GM23338 (cell line): Measurements from ENCODE around the gene HRH2. TPM values are rescaled to one million over a fixed set of nuclear protein-coding genes. Genes with fewer than 3 reads are reported as not detected.
"Not testable (repeated sequence)": the region's sequence is repeated elsewhere in the genome, so short reads cannot be mapped to it uniquely, and the experiment has no call there.

Experiments
- ATAC-seq: fragments of 200-7000 bp; cut with Tn5 transposase; 3 replicates; pipeline ENCODE4 v1.9.1; 2020
- DNase-seq: peaks from one replicate; pipeline ENCODE4 v3.0.0-alpha.2; 2015; ENCODE audit warnings: low spot score
- H2AFZ ChIP-seq: fragments of 200-600 bp; sonication (generic); 2 replicates; pipeline ENCODE4 v1.8.0; 2016; ENCODE audit warnings: antibody characterized with exemption, mild to moderate bottlenecking, moderate library complexity
- H3F3A ChIP-seq: fragments of 200-600 bp; sonication (generic); replicated peaks from 2 replicates; pipeline ENCODE4 v1.8.0; 2017; ENCODE audit warnings: antibody characterized with exemption, mixed run types, low read depth
- H3K27ac ChIP-seq: fragments of 200-600 bp; sonication (generic); 2 replicates; pipeline ENCODE4 v1.6.1; 2016; ENCODE audit warnings: low read depth
- H3K27me3 ChIP-seq: fragments of 200-600 bp; sonication (generic); 2 replicates; pipeline ENCODE4 v1.8.0; 2016; ENCODE audit warnings: mild to moderate bottlenecking, mixed run types, moderate library complexity; ENCODE audit not compliant: insufficient read depth
- H3K36me3 ChIP-seq: fragments of 200-600 bp; sonication (generic); 2 replicates; pipeline ENCODE4 v1.8.0; 2016; ENCODE audit warnings: mild to moderate bottlenecking; ENCODE audit not compliant: insufficient read depth
- H3K4me1 ChIP-seq: fragments of 200-600 bp; sonication (generic); 2 replicates; pipeline ENCODE4 v1.8.0; 2016; ENCODE audit warnings: mild to moderate bottlenecking, moderate library complexity; ENCODE audit not compliant: insufficient read depth
- H3K4me2 ChIP-seq: fragments of 200-600 bp; sonication (generic); 2 replicates; pipeline ENCODE4 v1.7.1; 2017; ENCODE audit warnings: mixed run types
- H3K4me3 ChIP-seq: fragments of 200-600 bp; sonication (generic); 2 replicates; pipeline ENCODE4 v1.6.1; 2016; ENCODE audit warnings: mixed run types
- H3K79me2 ChIP-seq: fragments of 200-600 bp; sonication (generic); replicated peaks from 2 replicates; pipeline ENCODE4 v1.8.0; 2017; ENCODE audit warnings: mild to moderate bottlenecking; ENCODE audit not compliant: insufficient read depth
- H3K9me2 ChIP-seq: fragments of 200-600 bp; sonication (generic); 2 replicates; pipeline ENCODE4 v1.8.0; 2017; ENCODE audit not compliant: insufficient read depth
- H4K20me1 ChIP-seq: fragments of 200-600 bp; sonication (generic); replicated peaks from 2 replicates; pipeline ENCODE4 v1.8.0; 2017; ENCODE audit warnings: mild to moderate bottlenecking; ENCODE audit not compliant: insufficient read depth
- H3K27ac Mint-ChIP-seq: 2 replicates; pipeline ENCODE4 v1.8.0; 2020; ENCODE audit warnings: inconsistent platforms, mild to moderate bottlenecking, moderate library complexity, mixed read lengths
- H3K27me3 Mint-ChIP-seq: 3 replicates; pipeline ENCODE4 v1.8.0; 2022; ENCODE audit warnings: low read depth, mild to moderate bottlenecking, moderate library complexity, mixed read lengths, inconsistent platforms; ENCODE audit not compliant: insufficient read depth, poor library complexity
- H3K36me3 Mint-ChIP-seq: 3 replicates; pipeline ENCODE4 v1.8.0; 2021; ENCODE audit warnings: low read depth, mild to moderate bottlenecking, inconsistent platforms, moderate library complexity, mixed read lengths
- H3K4me1 Mint-ChIP-seq: 3 replicates; pipeline ENCODE4 v1.8.0; 2020; ENCODE audit warnings: mild to moderate bottlenecking, inconsistent platforms, mixed read lengths
- H3K4me3 Mint-ChIP-seq: 3 replicates; pipeline ENCODE4 v1.8.0; 2021; ENCODE audit warnings: moderate library complexity, mild to moderate bottlenecking, inconsistent platforms, mixed read lengths
- H3K9me3 Mint-ChIP-seq: 3 replicates; pipeline ENCODE4 v1.8.0; 2020; ENCODE audit warnings: moderate library complexity, mild to moderate bottlenecking, inconsistent platforms, mixed read lengths
- CREB1 ChIP-seq: fragments of 250-450 bp; sonication (Bioruptor Pico); IDR thresholded peaks from 2 replicates; pipeline ENCODE4 v1.5.0; 2020; ENCODE audit warnings: low read depth, mild to moderate bottlenecking, moderate library complexity
- EZH2 ChIP-seq: fragments of 200-600 bp; sonication (generic); IDR thresholded peaks from one replicate; pipeline ENCODE4 v1.8.0; 2017; ENCODE audit warnings: antibody characterized with exemption, mild to moderate bottlenecking, low read depth; ENCODE audit not compliant: unreplicated experiment
- EZH2phosphoT487 ChIP-seq: fragments of 200-600 bp; sonication (generic); IDR thresholded peaks from one replicate; pipeline ENCODE4 v1.8.1; 2018; ENCODE audit warnings: antibody characterized with exemption; ENCODE audit not compliant: unreplicated experiment
- NANOG ChIP-seq: IDR thresholded peaks from 2 replicates; pipeline ENCODE4 v1.6.1; 2016; ENCODE audit warnings: antibody characterized with exemption, borderline replicate concordance
- POLR2AphosphoS5 ChIP-seq: IDR thresholded peaks from 2 replicates; pipeline ENCODE4 v1.6.1; 2016; ENCODE audit warnings: antibody characterized with exemption, low read depth
- STAT1 ChIP-seq: IDR thresholded peaks from one replicate; pipeline ENCODE4 v1.6.1; 2016; ENCODE audit warnings: antibody characterized with exemption; ENCODE audit not compliant: unreplicated experiment
- ZNF114 ChIP-seq: fragments of 250-450 bp; sonication (Bioruptor Pico); IDR thresholded peaks from 2 replicates; pipeline ENCODE4 v1.5.0; 2020; ENCODE audit warnings: mild to moderate bottlenecking, moderate library complexity
- polyA plus RNA-seq: library from polyadenylated mRNA; unstranded; fragments of >200 nt; fragmentation: Nextera tagmentation; extraction: Ambion mirVana; gene quantifications from 2 replicates; pipeline ENCODE4 v1.2.1, GENCODE V29; 2016
- total RNA-seq: library from RNA; depleted of rRNA; stranded (reverse); fragments of >200 nt; shearing (Covaris generic); gene quantifications from 2 replicates; pipeline ENCODE4 v1.2.3, GENCODE V29; 2014
- TF ChIP-seq, protein P1 (sequence below): IDR thresholded peaks from one replicate; pipeline ENCODE4 v1.6.1; 2018; ENCODE audit warnings: antibody characterized with exemption; ENCODE audit not compliant: unreplicated experiment
- TF ChIP-seq, protein P2 (sequence below), 2 experiments: fragments of 200-600 bp in 1 of 2; sonication (generic) in 1 of 2; conservative IDR thresholded peaks; 2 replicates each; pipeline versions ENCODE4 v1.5.1 to v1.6.1; 2016 to 2017; ENCODE audit warnings: antibody characterized with exemption in 2 of 2, low read depth in 2 of 2, mild to moderate bottlenecking in 2 of 2, moderate library complexity in 1 of 2

HRH2 gene
- total and polyA plus RNA-seq, 2 experiments from 2014 or later: 6.8 to 7.0 TPM

DNA sequence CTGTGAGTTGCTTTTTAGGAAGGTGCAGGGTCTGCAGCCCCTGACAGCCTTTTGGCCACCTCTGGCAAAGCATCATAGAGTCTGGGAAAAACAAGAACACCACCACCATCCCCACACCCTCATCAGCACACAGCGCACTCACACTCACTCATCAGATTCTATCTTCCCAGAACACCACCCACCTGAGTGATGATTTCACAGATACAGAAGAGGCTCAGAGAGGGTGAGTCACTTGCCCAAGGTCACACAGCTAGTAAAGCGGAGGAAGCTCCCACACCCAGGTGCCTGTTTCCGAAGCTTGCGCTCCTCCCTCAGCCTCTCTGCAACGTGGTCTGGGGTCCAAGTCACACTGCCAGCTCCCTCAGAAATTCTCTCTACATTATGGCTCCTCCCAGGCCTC, 41.8 kb upstream of the HRH2 start (continued):
- TF ChIP-seq EZH2 (no peak), STAT1 (no peak), POLR2AphosphoS5 (no peak), NANOG (no peak), CREB1 (CRISPR knock-in tag) (no peak), EZH2phosphoT487 (no peak)
- TF ChIP-seq, protein P1, sequence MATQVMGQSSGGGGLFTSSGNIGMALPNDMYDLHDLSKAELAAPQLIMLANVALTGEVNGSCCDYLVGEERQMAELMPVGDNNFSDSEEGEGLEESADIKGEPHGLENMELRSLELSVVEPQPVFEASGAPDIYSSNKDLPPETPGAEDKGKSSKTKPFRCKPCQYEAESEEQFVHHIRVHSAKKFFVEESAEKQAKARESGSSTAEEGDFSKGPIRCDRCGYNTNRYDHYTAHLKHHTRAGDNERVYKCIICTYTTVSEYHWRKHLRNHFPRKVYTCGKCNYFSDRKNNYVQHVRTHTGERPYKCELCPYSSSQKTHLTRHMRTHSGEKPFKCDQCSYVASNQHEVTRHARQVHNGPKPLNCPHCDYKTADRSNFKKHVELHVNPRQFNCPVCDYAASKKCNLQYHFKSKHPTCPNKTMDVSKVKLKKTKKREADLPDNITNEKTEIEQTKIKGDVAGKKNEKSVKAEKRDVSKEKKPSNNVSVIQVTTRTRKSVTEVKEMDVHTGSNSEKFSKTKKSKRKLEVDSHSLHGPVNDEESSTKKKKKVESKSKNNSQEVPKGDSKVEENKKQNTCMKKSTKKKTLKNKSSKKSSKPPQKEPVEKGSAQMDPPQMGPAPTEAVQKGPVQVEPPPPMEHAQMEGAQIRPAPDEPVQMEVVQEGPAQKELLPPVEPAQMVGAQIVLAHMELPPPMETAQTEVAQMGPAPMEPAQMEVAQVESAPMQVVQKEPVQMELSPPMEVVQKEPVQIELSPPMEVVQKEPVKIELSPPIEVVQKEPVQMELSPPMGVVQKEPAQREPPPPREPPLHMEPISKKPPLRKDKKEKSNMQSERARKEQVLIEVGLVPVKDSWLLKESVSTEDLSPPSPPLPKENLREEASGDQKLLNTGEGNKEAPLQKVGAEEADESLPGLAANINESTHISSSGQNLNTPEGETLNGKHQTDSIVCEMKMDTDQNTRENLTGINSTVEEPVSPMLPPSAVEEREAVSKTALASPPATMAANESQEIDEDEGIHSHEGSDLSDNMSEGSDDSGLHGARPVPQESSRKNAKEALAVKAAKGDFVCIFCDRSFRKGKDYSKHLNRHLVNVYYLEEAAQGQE: no peak

DNA sequence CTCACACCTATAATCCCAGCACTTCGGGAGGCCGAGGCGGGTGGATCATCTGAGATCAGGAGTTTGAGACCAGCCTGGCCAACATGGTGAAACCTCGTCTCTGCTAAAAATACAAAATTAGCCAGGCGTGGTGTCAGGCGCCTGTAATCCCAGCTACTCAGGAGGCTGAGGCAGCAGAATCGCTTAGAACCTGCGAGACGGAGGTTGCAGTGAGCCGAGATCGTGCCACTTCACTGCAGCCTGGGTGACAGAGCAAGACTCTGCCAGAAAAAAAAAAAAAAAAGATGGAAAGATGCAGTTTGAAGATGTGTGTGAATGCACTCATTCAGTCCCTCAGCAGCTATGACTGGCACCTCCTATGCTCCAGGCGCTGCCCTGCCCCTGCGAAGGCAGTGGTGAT, 41.3 kb upstream of the HRH2 start:
- not testable (repeated sequence) for H3K27ac Mint-ChIP-seq

DNA sequence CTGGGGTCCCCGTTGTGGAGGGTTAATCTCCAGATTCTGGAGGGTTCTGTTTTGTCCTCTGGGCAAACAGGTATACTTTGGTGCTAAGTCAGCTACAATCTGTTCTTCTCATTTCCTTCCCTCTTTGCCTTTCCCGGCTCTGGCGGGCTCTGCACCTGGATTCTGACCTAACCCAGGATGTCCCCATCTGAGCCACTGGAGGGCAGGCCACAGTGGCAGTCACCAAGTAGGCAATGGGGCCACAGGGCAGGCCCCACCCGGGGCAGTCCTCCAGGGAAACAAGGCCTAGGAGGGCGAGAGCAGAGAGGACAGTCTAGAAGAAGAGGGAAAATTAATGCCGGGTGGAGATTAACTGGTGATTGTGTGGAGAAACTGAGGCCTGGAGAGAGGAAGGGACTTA, 40.4 kb upstream of the HRH2 start:
- peak; percentile 98 for ATAC-seq

More for the DNA sequence above, 41.3 kb upstream of the HRH2 start:
- H3K36me3 ChIP-seq, H4K20me1 ChIP-seq, H3K4me2 ChIP-seq, H3K4me3 Mint-ChIP-seq, H2AFZ ChIP-seq, H3K9me3 Mint-ChIP-seq, ATAC-seq, H3F3A ChIP-seq, H3K4me1 ChIP-seq, H3K27ac ChIP-seq, H3K4me3 ChIP-seq, H3K27me3 ChIP-seq, H3K27me3 Mint-ChIP-seq, H3K36me3 Mint-ChIP-seq, H3K79me2 ChIP-seq, DNase-seq: not testable (repeated sequence)
- H3K9me2 ChIP-seq: peaks cover 16% of the 10 kb centered on the region
- peaks cover 11% of the 10 kb centered on the region for H3K4me1 Mint-ChIP-seq

More for the DNA sequence above, 40.4 kb upstream of the HRH2 start:
- Histone ChIP-seq H4K20me1 (no peaks in the 10 kb centered on the region), H2AFZ (peak overlapping the region; percentile 63; the same call in 1 of the 2 replicates), H3F3A (0 out of 2 replicates have a peak, but pooled peaks cover 5% of the 10 kb centered on the region), H3K4me2 (no peak overlapping the region), H3K79me2 (no peaks in the 10 kb centered on the region), H3K4me3 (no peak overlapping the region), H3K4me1 (peaks cover 8% of the 10 kb centered on the region; the same call in 1 of the 2 replicates), H3K27me3 (no peaks in the 10 kb centered on the region), H3K9me2 (peaks cover 19% of the 10 kb centered on the region), H3K27ac (no peak overlapping the region), H3K36me3 (peaks cover 2% of the 10 kb centered on the region; the same call in 1 of the 2 replicates)
- TF ChIP-seq EZH2phosphoT487: no peak
- no peak for TF ChIP-seq EZH2
- TF ChIP-seq, protein P1: no peak
- TF ChIP-seq STAT1: no peak
- TF ChIP-seq NANOG: no peak
- TF ChIP-seq, protein P2, sequence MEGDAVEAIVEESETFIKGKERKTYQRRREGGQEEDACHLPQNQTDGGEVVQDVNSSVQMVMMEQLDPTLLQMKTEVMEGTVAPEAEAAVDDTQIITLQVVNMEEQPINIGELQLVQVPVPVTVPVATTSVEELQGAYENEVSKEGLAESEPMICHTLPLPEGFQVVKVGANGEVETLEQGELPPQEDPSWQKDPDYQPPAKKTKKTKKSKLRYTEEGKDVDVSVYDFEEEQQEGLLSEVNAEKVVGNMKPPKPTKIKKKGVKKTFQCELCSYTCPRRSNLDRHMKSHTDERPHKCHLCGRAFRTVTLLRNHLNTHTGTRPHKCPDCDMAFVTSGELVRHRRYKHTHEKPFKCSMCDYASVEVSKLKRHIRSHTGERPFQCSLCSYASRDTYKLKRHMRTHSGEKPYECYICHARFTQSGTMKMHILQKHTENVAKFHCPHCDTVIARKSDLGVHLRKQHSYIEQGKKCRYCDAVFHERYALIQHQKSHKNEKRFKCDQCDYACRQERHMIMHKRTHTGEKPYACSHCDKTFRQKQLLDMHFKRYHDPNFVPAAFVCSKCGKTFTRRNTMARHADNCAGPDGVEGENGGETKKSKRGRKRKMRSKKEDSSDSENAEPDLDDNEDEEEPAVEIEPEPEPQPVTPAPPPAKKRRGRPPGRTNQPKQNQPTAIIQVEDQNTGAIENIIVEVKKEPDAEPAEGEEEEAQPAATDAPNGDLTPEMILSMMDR (conservative IDR thresholded peaks at IDR 0.05; ENCODE audit: low read depth in 2 of 2): peak; percentile 60 to 73
- no peak for TF ChIP-seq ZNF114
- H3K27me3 Mint-ChIP-seq: peaks cover 4% of the 10 kb centered on the region
- H3K4me3 Mint-ChIP-seq: no peak overlapping the region
- peaks cover 15% of the 10 kb centered on the region; the same call in 2 of the 3 replicates for H3K9me3 Mint-ChIP-seq
- H3K4me1 Mint-ChIP-seq: peaks cover 11% of the 10 kb centered on the region
- peaks cover 15% of the 10 kb centered on the region for H3K36me3 Mint-ChIP-seq
- peak; percentile 63 for DNase-seq
- no peak overlapping the region for H3K27ac Mint-ChIP-seq
